Adrenal gland (tissue), 5 donors: ENCODE results near the gene MBNL2.

Source experiments
- CTCF ChIP-seq, 6 experiments: fragments of 450-650 bp in 4 of 6; fragments of 200-600 bp in 2 of 6; sonication (generic) in 1 of 6; IDR thresholded peaks; 1 replicate in 5 of 6; 2 replicates in 1 of 6; pipeline versions ENCODE4 v1.5.1 to v1.8.0; 2016 to 2021; ENCODE audit warnings: antibody characterized with exemption in 6 of 6, mild to moderate bottlenecking in 2 of 6, moderate library complexity in 1 of 6
- POLR2A ChIP-seq, 2 donors: fragments of 450-650 bp; IDR thresholded peaks; one replicate each; pipeline ENCODE4 v1.6.1; 2017; ENCODE audit warnings: antibody characterized with exemption in 2 of 2, mild to moderate bottlenecking in 2 of 2, moderate library complexity in 1 of 2
- donor health status: DM: no; HTN: no; CAD: no.

- no peak for TF ChIP-seq CTCF (IDR thresholded peaks at IDR 0.05)
- no peak for TF ChIP-seq POLR2A (IDR thresholded peaks at IDR 0.05)
Observed at GRCh38 chr13:97284558-97284957, 62.4 kb downstream of the MBNL2 start.
